ENCODE results near the gene HSFY2.
"Not testable (repeated sequence)": the region's sequence is repeated elsewhere in the genome, so short reads cannot be mapped to it uniquely, and the experiment has no call there.

The HSFY2 gene, protein sequence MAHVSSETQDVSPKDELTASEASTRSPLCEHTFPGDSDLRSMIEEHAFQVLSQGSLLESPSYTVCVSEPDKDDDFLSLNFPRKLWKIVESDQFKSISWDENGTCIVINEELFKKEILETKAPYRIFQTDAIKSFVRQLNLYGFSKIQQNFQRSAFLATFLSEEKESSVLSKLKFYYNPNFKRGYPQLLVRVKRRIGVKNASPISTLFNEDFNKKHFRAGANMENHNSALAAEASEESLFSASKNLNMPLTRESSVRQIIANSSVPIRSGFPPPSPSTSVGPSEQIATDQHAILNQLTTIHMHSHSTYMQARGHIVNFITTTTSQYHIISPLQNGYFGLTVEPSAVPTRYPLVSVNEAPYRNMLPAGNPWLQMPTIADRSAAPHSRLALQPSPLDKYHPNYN

DNA sequence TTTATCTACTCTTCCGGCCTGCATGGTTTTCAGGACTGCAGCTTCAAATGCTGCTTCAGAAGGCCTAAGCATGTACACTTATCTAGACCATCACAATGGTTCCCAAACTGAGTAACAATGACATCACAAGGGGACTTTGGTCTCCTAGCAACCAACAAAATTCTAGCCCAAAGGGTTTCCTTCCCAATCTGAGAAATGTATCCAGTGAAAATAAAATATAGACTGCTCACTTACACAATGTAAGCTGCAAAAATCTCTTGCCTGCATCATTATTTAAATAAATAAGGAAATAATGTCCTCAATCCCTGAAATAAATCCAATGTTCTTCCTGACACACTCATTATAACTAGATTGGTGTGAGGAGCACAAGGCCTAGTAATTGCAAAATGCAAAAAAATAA, at the start of gene HSFY2:
Gene HSFY2, minus strand, starts transcription at position 101 of the 400 bp plus-strand sequence. CDS start 117 bp downstream, outside the sequence.
- not testable (repeated sequence) for DNase-seq

DNA sequence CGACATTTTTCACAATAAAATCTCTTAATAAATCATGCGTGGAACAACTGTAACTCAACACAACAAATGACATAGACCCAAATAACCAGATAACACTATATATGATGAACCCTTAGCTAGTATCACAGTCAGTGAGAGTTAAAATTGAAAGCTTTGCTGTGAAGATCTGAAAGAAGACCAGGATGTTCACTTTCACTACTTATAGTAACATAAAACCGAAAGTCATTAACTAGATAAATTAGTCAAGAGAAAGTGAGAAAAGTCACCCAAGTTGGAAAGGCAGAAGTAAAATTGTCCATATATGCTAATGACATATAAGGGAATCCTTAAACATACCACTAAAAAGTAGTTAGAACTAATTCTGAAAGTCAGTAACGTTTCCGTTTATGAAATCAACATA, 42.2 kb upstream of the HSFY2 start:
- not testable (repeated sequence) for DNase-seq

DNA sequence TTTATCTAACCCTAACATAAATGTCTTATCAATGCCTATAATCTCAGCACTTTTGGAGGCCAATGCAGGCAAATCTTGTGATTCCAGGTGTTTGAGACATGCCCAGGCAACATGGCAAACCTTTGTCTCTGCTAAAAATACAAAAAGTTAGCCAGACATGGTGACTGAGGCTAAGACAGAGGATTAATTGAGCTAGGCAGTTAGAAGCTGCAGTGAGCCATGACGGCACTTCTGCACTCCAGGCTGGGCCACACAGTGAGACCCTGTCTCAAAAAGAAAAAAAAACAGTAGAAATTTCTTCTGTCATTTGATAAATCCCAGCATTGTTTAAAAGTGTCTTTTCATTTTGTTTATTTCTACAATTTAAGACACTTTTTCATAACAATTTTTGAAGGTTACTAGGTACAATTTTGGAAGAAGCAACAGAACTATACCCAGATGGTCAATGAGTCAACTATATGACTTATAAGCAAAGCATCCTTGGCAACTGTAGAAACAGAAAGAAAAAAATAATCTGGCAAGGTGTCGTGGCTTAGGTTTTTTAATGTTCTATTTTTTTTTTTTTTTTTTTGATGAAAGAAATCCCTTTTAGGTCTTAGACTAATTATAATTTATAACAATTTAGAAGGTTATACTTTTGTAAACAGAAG, 15.3 kb upstream of the HSFY2 start:
- not testable (repeated sequence) for DNase-seq

DNA sequence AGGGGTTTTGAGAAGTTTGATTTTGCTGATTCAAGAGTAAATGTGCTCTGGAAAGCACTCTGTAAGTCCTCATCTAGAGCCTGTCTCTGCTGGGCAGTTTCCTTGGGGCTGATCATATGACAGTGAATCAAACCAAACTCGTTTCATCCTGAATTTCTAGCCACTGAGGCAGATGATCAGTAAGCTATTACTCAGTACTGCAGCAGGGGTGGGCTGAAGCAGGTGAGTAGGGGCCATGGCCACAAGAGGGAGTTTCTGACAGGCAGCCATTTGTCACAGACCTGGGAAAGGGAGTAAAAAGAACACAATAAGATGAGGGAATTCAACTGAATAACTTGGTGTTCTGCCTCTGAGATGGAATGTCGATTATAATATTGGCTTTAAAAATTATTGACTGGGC, 19.5 kb downstream of the HSFY2 start:
- DNase-seq = not testable (repeated sequence)

DNA sequence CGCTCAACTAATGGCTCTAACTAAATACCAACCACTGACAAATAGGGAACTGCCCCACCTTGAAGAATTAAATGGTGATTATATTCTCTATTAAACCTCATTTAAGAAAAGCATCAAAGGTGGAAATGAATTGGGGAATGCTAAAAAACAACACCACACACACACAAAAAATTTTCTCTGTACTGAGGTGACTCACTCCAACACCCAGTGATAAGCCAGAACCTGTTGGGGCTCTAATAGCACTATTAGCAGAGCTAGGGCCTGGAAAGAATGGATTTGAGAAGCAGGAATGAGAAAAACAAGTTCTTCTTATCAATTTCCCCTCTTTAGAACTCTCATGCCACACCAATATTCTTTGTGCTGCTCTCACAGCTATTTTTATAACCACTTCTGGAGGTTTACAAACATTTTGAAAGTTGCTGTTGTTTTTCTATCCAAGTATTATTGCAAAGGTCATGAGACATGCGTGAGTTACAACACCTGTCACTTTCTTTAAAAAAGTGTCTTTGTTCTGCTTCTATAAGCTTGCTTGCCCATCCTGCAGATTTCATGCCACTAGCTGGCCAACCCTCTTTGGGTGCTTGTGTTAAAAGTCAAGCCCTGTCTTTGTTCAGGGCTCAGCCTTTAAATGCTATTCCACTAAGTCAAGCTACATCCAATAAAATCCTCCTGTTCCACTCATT, 20.3 kb downstream of the HSFY2 start:
- not testable (repeated sequence) for DNase-seq

DNA sequence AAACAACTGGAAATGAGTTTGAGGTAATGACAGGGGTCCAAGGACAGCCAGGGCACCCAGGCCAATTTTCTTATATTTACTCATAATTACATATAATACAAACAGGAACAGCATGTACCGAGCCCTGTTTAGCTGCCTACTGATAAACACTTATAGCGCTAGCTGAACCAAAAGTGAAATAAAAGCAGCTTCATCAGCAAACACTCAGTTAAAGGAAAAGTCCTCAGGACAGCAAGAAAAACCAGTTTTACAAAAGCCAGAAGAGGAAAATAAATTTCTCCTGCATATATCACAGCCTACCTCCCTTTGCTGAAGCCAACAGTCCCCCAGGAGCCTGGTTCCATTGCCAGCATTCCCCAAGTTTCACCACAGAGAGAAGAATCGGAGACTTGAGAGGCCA, 49.8 kb downstream of the HSFY2 start:
- DNase-seq = not testable (repeated sequence)

Measured in NCI-H748 treated with DMSO at 0.1 percent for 48 hours (cell line).